ENCODE data around the gene CUL2.

Gene CUL2

GRCh38 chr10:35015843-35016408 lies 74.2 kb downstream of the CUL2 start:
- no peak overlapping the region for H3K27ac ChIP-seq (ENCODE audit: low read length)
- peaks cover 12% of the 10 kb centered on the region; the same call in 1 of the 2 replicates for H3K4me1 ChIP-seq (ENCODE audit: insufficient read depth, low read length)
- no peaks in the 10 kb centered on the region for H3K27me3 ChIP-seq (ENCODE audit: insufficient read depth, low read length)
- H3K9me3 ChIP-seq (ENCODE audit: insufficient read depth, low read depth, low read length): no peaks in the 10 kb centered on the region
- no peak overlapping the region for H3K4me3 ChIP-seq (ENCODE audit: low read length)
- no peak overlapping the region for H3K9ac ChIP-seq (ENCODE audit: low read depth, low read length)
- peaks cover 25% of the 10 kb centered on the region for H3K36me3 ChIP-seq (ENCODE audit: insufficient read depth, low read depth, low read length)

GRCh38 chr10:35012781-35013180 lies 77.4 kb downstream of the CUL2 start:
- Histone ChIP-seq H3K27me3 (ENCODE audit: insufficient read depth, low read length) (no peaks in the 10 kb centered on the region), H3K4me1 (ENCODE audit: insufficient read depth, low read length) (peaks cover 12% of the 10 kb centered on the region; the same call in 1 of the 2 replicates), H3K36me3 (ENCODE audit: insufficient read depth, low read depth, low read length) (peaks cover 37% of the 10 kb centered on the region), H3K9me3 (ENCODE audit: insufficient read depth, low read depth, low read length) (no peaks in the 10 kb centered on the region), H3K27ac (ENCODE audit: low read length) (no peak overlapping the region), H3K9ac (ENCODE audit: low read depth, low read length) (no peak overlapping the region), H3K4me3 (ENCODE audit: low read length) (0 out of 2 replicates have a peak overlapping the region, but pooled peaks have one; percentile 3)

DNA sequence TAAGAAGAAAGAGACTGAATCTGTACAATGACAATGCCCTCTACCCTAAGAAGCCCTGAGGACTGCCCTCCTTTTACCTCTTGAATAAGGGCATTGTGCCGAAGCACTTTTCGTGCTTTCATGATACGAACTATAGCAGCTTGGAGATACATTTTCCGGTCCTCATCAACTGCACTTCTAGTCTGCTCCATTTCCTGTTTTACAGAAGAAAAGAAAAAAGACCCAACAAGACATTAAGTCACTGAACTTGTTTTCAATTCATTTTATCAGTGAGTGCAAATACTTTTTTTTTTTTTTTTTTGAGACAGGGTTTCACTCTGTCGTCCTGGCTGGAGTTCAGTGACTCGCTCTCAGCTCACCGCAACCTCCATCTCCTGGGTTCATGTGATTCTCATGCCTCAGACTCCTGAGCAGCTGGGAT lies 78.4 kb downstream of the CUL2 start:
- Histone ChIP-seq H3K9me3 (ENCODE audit: insufficient read depth, low read depth, low read length) (no peaks in the 10 kb centered on the region), H3K9ac (ENCODE audit: low read depth, low read length) (no peak overlapping the region), H3K4me3 (ENCODE audit: low read length) (no peak overlapping the region), H3K27me3 (ENCODE audit: insufficient read depth, low read length) (no peaks in the 10 kb centered on the region), H3K27ac (ENCODE audit: low read length) (no peak overlapping the region), H3K36me3 (ENCODE audit: insufficient read depth, low read depth, low read length) (peaks cover 33% of the 10 kb centered on the region), H3K4me1 (ENCODE audit: insufficient read depth, low read length) (peaks cover 12% of the 10 kb centered on the region; the same call in 1 of the 2 replicates)

GRCh38 chr10:35007858-35008301 lies 82.3 kb downstream of the CUL2 start:
- Histone ChIP-seq H3K27me3 (ENCODE audit: insufficient read depth, low read length) (no peaks in the 10 kb centered on the region), H3K4me1 (ENCODE audit: insufficient read depth, low read length) (peaks cover 16% of the 10 kb centered on the region; the same call in 1 of the 2 replicates), H3K36me3 (ENCODE audit: insufficient read depth, low read depth, low read length) (peaks cover 22% of the 10 kb centered on the region; the same call in 1 of the 2 replicates), H3K4me3 (ENCODE audit: low read length) (no peak overlapping the region), H3K9me3 (ENCODE audit: insufficient read depth, low read depth, low read length) (no peaks in the 10 kb centered on the region), H3K9ac (ENCODE audit: low read depth, low read length) (no peak overlapping the region), H3K27ac (ENCODE audit: low read length) (no peak overlapping the region)

DNA sequence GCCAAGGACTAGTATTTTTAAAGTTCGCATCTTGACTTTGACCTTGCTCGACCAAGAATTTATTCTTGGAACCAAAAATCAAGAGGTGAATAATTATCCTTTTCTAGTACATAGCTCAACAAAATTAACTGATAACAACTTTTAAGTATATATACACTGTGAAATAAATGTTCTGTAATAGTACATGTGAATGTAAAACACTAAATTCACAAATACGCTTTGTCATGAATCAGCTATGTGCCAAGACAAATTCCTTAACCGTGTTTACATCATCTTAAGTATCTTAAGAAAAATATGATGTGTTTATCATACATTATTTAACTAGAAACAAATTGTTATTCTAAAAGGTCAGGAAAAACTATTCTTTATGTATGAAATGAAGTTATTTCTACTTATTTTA lies 83.3 kb downstream of the CUL2 start:
- H3K27ac ChIP-seq (ENCODE audit: low read length): no peak overlapping the region
- no peaks in the 10 kb centered on the region for H3K27me3 ChIP-seq (ENCODE audit: insufficient read depth, low read length)
- H3K4me3 ChIP-seq (ENCODE audit: low read length): no peak overlapping the region
- H3K9me3 ChIP-seq (ENCODE audit: insufficient read depth, low read depth, low read length): no peaks in the 10 kb centered on the region
- H3K36me3 ChIP-seq (ENCODE audit: insufficient read depth, low read depth, low read length): peaks cover 20% of the 10 kb centered on the region; the same call in 1 of the 2 replicates
- peaks cover 7% of the 10 kb centered on the region; the same call in 1 of the 2 replicates for H3K4me1 ChIP-seq (ENCODE audit: insufficient read depth, low read length)
- no peak overlapping the region for H3K9ac ChIP-seq (ENCODE audit: low read depth, low read length)

- no peaks in the 10 kb centered on the region for H3K27me3 ChIP-seq (ENCODE audit: insufficient read depth, low read length)
- H3K9ac ChIP-seq (ENCODE audit: low read depth, low read length): no peak overlapping the region
- H3K27ac ChIP-seq (ENCODE audit: low read length): no peak overlapping the region
- H3K4me3 ChIP-seq (ENCODE audit: low read length): no peak overlapping the region
- no peaks in the 10 kb centered on the region for H3K9me3 ChIP-seq (ENCODE audit: insufficient read depth, low read depth, low read length)
- peaks cover 7% of the 10 kb centered on the region; the same call in 1 of the 2 replicates for H3K4me1 ChIP-seq (ENCODE audit: insufficient read depth, low read length)
- peaks cover 14% of the 10 kb centered on the region; the same call in 1 of the 2 replicates for H3K36me3 ChIP-seq (ENCODE audit: insufficient read depth, low read depth, low read length)
Observed at GRCh38 chr10:35005868-35006267, 84.3 kb downstream of the CUL2 start.

DNA sequence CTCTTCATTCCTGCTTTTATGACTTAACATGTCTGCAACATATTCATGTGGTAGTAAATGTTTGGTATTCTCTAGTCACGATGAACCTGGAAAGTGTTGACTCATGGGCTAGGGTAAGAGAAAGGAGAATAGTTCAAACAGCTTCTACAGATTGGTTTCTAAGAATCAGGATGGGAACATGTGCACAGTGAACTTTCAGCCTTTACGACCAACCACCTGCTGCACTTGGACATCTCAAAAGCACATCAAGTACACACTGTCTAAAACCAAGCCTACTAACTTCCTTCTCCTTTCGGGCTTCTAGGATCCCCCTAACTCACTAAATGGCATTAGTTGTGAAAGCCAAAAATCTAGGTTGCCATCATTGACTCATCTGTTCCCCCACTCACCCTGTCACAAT lies 85.5 kb downstream of the CUL2 start:
- Histone ChIP-seq H3K9me3 (ENCODE audit: insufficient read depth, low read depth, low read length) (no peaks in the 10 kb centered on the region), H3K36me3 (ENCODE audit: insufficient read depth, low read depth, low read length) (0 out of 2 replicates have a peak, but pooled peaks cover 5% of the 10 kb centered on the region), H3K27me3 (ENCODE audit: insufficient read depth, low read length) (no peaks in the 10 kb centered on the region), H3K4me3 (ENCODE audit: low read length) (no peak overlapping the region), H3K9ac (ENCODE audit: low read depth, low read length) (no peak overlapping the region), H3K4me1 (ENCODE audit: insufficient read depth, low read length) (peaks cover 7% of the 10 kb centered on the region; the same call in 1 of the 2 replicates), H3K27ac (ENCODE audit: low read length) (no peak overlapping the region)

DNA sequence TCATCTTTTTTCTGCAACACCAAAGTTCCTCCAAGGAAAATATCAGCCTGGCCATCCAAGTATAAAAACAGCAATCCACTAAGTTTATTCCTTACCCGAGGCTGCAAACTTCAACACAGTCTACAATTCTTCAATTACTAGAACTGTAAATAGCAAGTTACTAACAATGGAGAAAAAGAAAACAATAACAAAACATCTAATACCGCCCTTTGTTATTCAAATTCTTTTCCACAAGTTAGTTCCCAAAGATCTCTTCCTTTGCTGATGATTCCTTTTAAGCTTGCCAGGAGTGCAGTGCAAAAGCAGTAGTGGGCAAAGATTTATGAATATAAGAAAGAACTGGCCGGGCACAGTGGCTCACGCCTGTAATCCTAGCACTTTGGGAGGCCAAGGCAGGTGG lies 86.2 kb downstream of the CUL2 start:
- Histone ChIP-seq H3K27ac (ENCODE audit: low read length) (no peak overlapping the region), H3K9ac (ENCODE audit: low read depth, low read length) (no peak overlapping the region), H3K36me3 (ENCODE audit: insufficient read depth, low read depth, low read length) (no peaks in the 10 kb centered on the region), H3K27me3 (ENCODE audit: insufficient read depth, low read length) (no peaks in the 10 kb centered on the region), H3K4me1 (ENCODE audit: insufficient read depth, low read length) (peaks cover 7% of the 10 kb centered on the region; the same call in 1 of the 2 replicates), H3K4me3 (ENCODE audit: low read length) (no peak overlapping the region), H3K9me3 (ENCODE audit: insufficient read depth, low read depth, low read length) (no peaks in the 10 kb centered on the region)

GRCh38 chr10:35000936-35001335 lies 89.2 kb downstream of the CUL2 start:
- Histone ChIP-seq H3K9me3 (ENCODE audit: insufficient read depth, low read depth, low read length) (no peaks in the 10 kb centered on the region), H3K27ac (ENCODE audit: low read length) (no peak overlapping the region), H3K27me3 (ENCODE audit: insufficient read depth, low read length) (no peaks in the 10 kb centered on the region), H3K4me1 (ENCODE audit: insufficient read depth, low read length) (peaks cover 7% of the 10 kb centered on the region; the same call in 1 of the 2 replicates), H3K9ac (ENCODE audit: low read depth, low read length) (no peak overlapping the region), H3K4me3 (ENCODE audit: low read length) (no peak overlapping the region), H3K36me3 (ENCODE audit: insufficient read depth, low read depth, low read length) (no peaks in the 10 kb centered on the region)

DNA sequence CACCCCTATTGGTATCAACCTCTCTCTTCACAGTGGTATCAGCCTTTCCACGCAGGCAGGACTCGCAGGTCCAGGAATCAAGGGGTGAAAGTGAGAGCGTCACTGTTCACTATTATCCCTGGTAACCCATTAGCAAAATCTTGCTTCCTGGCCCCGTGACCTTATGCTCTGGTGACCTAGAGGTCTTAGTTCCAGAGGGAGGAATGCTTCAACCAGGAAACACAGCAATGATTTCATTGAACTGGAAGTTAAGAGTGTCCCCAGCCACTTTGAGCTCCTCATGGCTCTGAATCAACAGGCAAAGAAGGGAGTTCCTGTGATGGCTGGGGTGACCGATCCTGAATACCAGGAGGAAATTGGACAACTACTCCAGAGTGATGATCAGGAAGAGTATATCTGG lies 90.6 kb downstream of the CUL2 start:
- H3K4me1 ChIP-seq (ENCODE audit: insufficient read depth, low read length): peaks cover 18% of the 10 kb centered on the region
- H3K9ac ChIP-seq (ENCODE audit: low read depth, low read length): no peak overlapping the region
- no peak overlapping the region for H3K4me3 ChIP-seq (ENCODE audit: low read length)
- H3K36me3 ChIP-seq (ENCODE audit: insufficient read depth, low read depth, low read length): no peaks in the 10 kb centered on the region
- no peak overlapping the region for H3K27ac ChIP-seq (ENCODE audit: low read length)
- H3K9me3 ChIP-seq (ENCODE audit: insufficient read depth, low read depth, low read length): no peaks in the 10 kb centered on the region
- peaks cover 10% of the 10 kb centered on the region; the same call in 1 of the 2 replicates for H3K27me3 ChIP-seq (ENCODE audit: insufficient read depth, low read length)

DNA sequence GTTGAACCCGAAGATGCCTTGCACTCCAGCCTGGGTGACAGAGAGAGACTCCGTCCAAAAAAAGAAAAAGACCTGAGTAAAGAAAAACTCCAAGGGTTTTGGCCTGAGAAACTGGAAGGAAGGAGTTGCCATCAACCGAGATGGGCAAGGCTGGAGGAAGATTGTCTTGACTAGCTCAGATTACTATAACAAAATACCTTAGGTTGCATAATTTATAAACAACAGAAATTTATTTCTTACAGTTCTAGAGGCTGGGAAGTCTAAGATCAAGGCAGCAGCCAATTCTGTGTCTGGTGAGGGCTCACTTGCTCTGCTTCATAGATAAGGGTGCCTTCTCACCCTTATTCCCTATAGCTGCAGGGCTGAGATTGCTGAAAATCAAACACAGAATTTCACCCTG lies 91.2 kb downstream of the CUL2 start:
- Histone ChIP-seq H3K4me3 (ENCODE audit: low read length) (no peak overlapping the region), H3K36me3 (ENCODE audit: insufficient read depth, low read depth, low read length) (no peaks in the 10 kb centered on the region), H3K27ac (ENCODE audit: low read length) (no peak overlapping the region), H3K9ac (ENCODE audit: low read depth, low read length) (no peak overlapping the region), H3K4me1 (ENCODE audit: insufficient read depth, low read length) (peaks cover 17% of the 10 kb centered on the region), H3K27me3 (ENCODE audit: insufficient read depth, low read length) (peaks cover 10% of the 10 kb centered on the region; the same call in 1 of the 2 replicates), H3K9me3 (ENCODE audit: insufficient read depth, low read depth, low read length) (no peaks in the 10 kb centered on the region)

GRCh38 chr10:34996843-34997242 lies 93.3 kb downstream of the CUL2 start:
- peaks cover 10% of the 10 kb centered on the region; the same call in 1 of the 2 replicates for H3K27me3 ChIP-seq (ENCODE audit: insufficient read depth, low read length)
- H3K4me3 ChIP-seq (ENCODE audit: low read length): no peak overlapping the region
- no peaks in the 10 kb centered on the region for H3K9me3 ChIP-seq (ENCODE audit: insufficient read depth, low read depth, low read length)
- H3K9ac ChIP-seq (ENCODE audit: low read depth, low read length): no peak overlapping the region
- H3K27ac ChIP-seq (ENCODE audit: low read length): no peak overlapping the region
- H3K36me3 ChIP-seq (ENCODE audit: insufficient read depth, low read depth, low read length): no peaks in the 10 kb centered on the region
- peaks cover 14% of the 10 kb centered on the region for H3K4me1 ChIP-seq (ENCODE audit: insufficient read depth, low read length)

Data from iPS-20b (cell line).